Activated B cell treated with CpG ODN at 0.5 μM for 24 hours (primary cell): Measurements from ENCODE around the gene HM13. TPM values are rescaled to one million over a fixed set of nuclear protein-coding genes. Genes with fewer than 3 reads are reported as not detected.

Experiments used
- ATAC-seq: fragments of 200-7000 bp; cut with Tn5 transposase; one replicate; pipeline ENCODE4 v1.10.0; 2021; ENCODE audit warnings: low read depth, mild to moderate bottlenecking, moderate library complexity
- CTCF ChIA-PET: fragments of 350-600 bp; sonication (Branson Sonifier 250); formaldehyde crosslinking; loops from one replicate; lab custom pipeline; 2021; ENCODE audit warnings: antibody characterized with exemption; lab: Charles Lee
- POLR2A ChIA-PET: fragments of 350-600 bp; sonication (Branson Sonifier 250); formaldehyde crosslinking; loops from one replicate; lab custom pipeline; 2021; ENCODE audit warnings: antibody characterized with exemption; lab: Charles Lee
- DNase-seq: peaks from one replicate; pipeline ENCODE4 v3.0.0; 2022
- H3K27ac Mint-ChIP-seq: one replicate; pipeline ENCODE4 v1.8.0; 2020; ENCODE audit warnings: mixed read lengths
- H3K27me3 Mint-ChIP-seq: one replicate; pipeline ENCODE4 v1.8.0; 2021; ENCODE audit warnings: mixed read lengths
- H3K36me3 Mint-ChIP-seq: one replicate; pipeline ENCODE4 v1.8.0; 2021; ENCODE audit warnings: low read depth, mixed read lengths
- H3K4me1 Mint-ChIP-seq: one replicate; pipeline ENCODE4 v1.8.0; 2021; ENCODE audit warnings: mixed read lengths
- H3K4me3 Mint-ChIP-seq: one replicate; pipeline ENCODE4 v1.8.0; 2020; ENCODE audit warnings: mild to moderate bottlenecking, mixed read lengths
- H3K9me3 Mint-ChIP-seq: one replicate; pipeline ENCODE4 v1.8.0; 2020; ENCODE audit warnings: mixed read lengths
- CTCF ChIP-seq: fragments of 200-600 bp; IDR thresholded peaks from one replicate; pipeline ENCODE4 v1.8.0; 2022; ENCODE audit warnings: antibody characterized with exemption, mild to moderate bottlenecking
- intact Hi-C: fragments of 100-400 bp; cut with micrococcal nuclease; formaldehyde crosslinking; loops from one replicate; pipeline ENCODE4 v1.15.1; 2024
- total RNA-seq: library from RNA; stranded (reverse); gene quantifications from 2 replicates; pipeline ENCODE4 v1.2.3, GENCODE V29; 2022

HM13 gene
- total RNA-seq, 1 donor from 2014 or later, result 90.9 TPM

- H3K27ac Mint-ChIP-seq, result no peak overlapping the region
- H3K36me3 Mint-ChIP-seq, result peaks cover 77% of the 10 kb centered on the region
- ChIA-PET POLR2A (no interaction called here), CTCF (interaction anchor here (2.0 kb wide), 1 partner anchor 19 kb away, joined by 5 read pairs; no protein-coding TSS in a partner anchor)
- no peaks in the 10 kb centered on the region for H3K27me3 Mint-ChIP-seq
- intact Hi-C loops, result no loop called here
- DNase-seq (no peak), ATAC-seq (no peak)
- no peak for TF ChIP-seq CTCF
- H3K9me3 Mint-ChIP-seq, result no peaks in the 10 kb centered on the region
- peaks cover 15% of the 10 kb centered on the region for H3K4me1 Mint-ChIP-seq
- no peak overlapping the region for H3K4me3 Mint-ChIP-seq
Observed at GRCh38 chr20:31550099-31550498, 35.9 kb downstream of the HM13 start.

GRCh38 chr20:31551163-31552081 lies 37.2 kb downstream of the HM13 start:
- H3K4me1 Mint-ChIP-seq, result peaks cover 15% of the 10 kb centered on the region
- TF ChIP-seq CTCF, result no peak
- ATAC-seq (no peak), DNase-seq (no peak)
- H3K27ac Mint-ChIP-seq, result no peak overlapping the region
- H3K27me3 Mint-ChIP-seq, result no peaks in the 10 kb centered on the region
- H3K9me3 Mint-ChIP-seq, result no peaks in the 10 kb centered on the region
- peaks cover 85% of the 10 kb centered on the region for H3K36me3 Mint-ChIP-seq
- intact Hi-C loops, result no loop called here
- CTCF ChIA-PET, result interaction anchor here (2.0 kb wide), 1 partner anchor 18 kb away, joined by 5 read pairs; no protein-coding TSS in a partner anchor
- H3K4me3 Mint-ChIP-seq, result no peak overlapping the region
- POLR2A ChIA-PET, result no interaction called here

GRCh38 chr20:31555203-31555775 lies 41.0 kb downstream of the HM13 start:
- Mint-ChIP-seq H3K4me1 (peaks cover 4% of the 10 kb centered on the region), H3K27me3 (no peaks in the 10 kb centered on the region), H3K36me3 (peaks cover 70% of the 10 kb centered on the region), H3K4me3 (no peak overlapping the region), H3K27ac (no peak overlapping the region), H3K9me3 (no peaks in the 10 kb centered on the region)
- POLR2A ChIA-PET, result interaction anchor here (1.5 kb wide), 1 partner anchor 58 kb away, joined by 4 read pairs; no protein-coding TSS in a partner anchor
- no peak for ATAC-seq
- TF ChIP-seq CTCF, result no peak
- no peak for DNase-seq
- intact Hi-C loops, result no loop called here
- CTCF ChIA-PET, result interaction anchor here (2.1 to 9.2 kb wide), 3 partner anchors 14 to 57 kb away, joined by 6 to 256 read pairs (median 16); no protein-coding TSS in a partner anchor

GRCh38 chr20:31559704-31560093 lies 45.5 kb downstream of the HM13 start:
- ChIA-PET POLR2A (interaction anchor here (0.6 to 1.0 kb wide), 2 partner anchors 54 to 115 kb away, joined by 4 to 6 read pairs; no protein-coding TSS in a partner anchor), CTCF (interaction anchor here (0.7 to 9.2 kb wide), 10 partner anchors 10 to 164 kb away, joined by 3 to 256 read pairs (median 6); no protein-coding TSS in a partner anchor)
- no peaks in the 10 kb centered on the region for H3K27me3 Mint-ChIP-seq
- DNase-seq, result no peak
- H3K27ac Mint-ChIP-seq, result no peak overlapping the region
- intact Hi-C loops, result loop anchor here (1.0 to 5.0 kb wide), 4 partner anchors 10 to 288 kb away; partner anchors contain the start of gene FOXS1
- no peaks in the 10 kb centered on the region for H3K9me3 Mint-ChIP-seq
- H3K4me3 Mint-ChIP-seq, result no peak overlapping the region
- H3K36me3 Mint-ChIP-seq, result peaks cover 70% of the 10 kb centered on the region
- no peak for ATAC-seq
- no peak for TF ChIP-seq CTCF
- peaks cover 4% of the 10 kb centered on the region for H3K4me1 Mint-ChIP-seq
